Measurements from ENCODE around the gene TSPAN18.

TSPAN18 gene

DNA sequence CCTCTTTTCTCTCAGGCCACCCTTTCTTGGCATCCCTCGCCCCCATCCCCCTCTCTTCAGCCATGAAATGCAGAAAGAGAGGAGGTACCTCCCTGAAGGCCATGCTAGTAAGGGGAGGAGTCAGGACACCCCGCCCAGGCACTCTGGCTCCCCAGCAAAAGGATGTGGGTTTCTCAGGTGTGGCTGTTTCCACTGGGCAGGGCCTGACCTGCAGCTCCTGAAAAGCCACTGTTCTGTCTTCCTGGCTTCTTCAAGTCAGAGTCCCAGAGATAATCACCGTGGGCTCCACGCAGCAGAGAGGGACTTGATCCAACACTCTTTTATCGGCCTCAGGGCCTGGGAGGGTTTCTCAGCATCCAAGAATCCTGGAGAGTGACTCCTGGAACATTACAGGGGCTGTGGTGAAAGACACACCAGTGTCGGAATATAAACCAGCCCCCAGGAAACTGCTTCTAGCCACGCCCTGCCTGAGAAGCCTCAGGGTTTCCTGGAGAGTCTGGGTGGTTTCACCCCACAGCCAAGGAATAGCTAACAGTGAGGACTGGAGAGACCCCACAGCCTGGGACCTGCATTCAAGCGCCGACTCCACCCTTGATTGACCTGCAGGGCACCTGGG, 45.7 kb upstream of the TSPAN18 start (continued):
- TF ChIP-seq, protein P1, sequence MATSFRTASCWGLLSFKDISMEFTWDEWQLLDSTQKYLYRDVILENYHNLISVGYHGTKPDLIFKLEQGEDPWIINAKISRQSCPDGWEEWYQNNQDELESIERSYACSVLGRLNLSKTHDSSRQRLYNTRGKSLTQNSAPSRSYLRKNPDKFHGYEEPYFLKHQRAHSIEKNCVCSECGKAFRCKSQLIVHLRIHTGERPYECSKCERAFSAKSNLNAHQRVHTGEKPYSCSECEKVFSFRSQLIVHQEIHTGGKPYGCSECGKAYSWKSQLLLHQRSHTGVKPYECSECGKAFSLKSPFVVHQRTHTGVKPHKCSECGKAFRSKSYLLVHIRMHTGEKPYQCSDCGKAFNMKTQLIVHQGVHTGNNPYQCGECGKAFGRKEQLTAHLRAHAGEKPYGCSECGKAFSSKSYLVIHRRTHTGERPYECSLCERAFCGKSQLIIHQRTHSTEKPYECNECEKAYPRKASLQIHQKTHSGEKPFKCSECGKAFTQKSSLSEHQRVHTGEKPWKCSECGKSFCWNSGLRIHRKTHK (tag by site-specific recombination; IDR thresholded peaks at IDR 0.05) = no peak

DNA sequence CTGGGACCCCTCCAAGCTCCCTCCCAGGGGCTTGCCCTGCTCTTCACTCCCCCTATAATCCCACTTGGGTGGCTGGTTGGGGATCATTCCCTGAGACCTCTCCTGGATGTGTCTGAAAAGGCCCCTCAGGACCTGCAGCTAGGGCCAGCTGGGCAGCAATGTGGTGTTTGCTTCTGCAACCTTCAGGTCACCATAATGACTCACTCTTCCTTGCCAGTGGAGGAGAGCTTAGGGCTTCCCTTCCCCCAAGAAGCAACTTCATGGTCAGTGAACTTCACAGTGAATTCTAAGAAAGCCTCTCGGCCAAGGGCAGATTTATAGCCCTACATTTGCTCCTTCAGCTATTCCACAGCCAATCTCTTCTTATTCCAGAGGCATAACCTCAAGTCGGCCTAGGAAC, 45.1 kb upstream of the TSPAN18 start:
- CTCF ChIA-PET = no interaction called here
- H3K4me3 ChIP-seq (ENCODE audit: low read depth, low read length) = no peak overlapping the region
- POLR2A ChIA-PET = no interaction called here
- H3K27ac ChIP-seq (ENCODE audit: extremely low read depth, low read depth, low read length) = no peak overlapping the region
- no peaks in the 10 kb centered on the region for H3K36me3 ChIP-seq (ENCODE audit: control insufficient read depth in 2 of 2, insufficient read depth in 1 of 2, low read length in 2 of 2)
- H3K9me3 ChIP-seq (ENCODE audit: control insufficient read depth, insufficient read depth, low read depth, low read length) = no peaks in the 10 kb centered on the region
- no peaks in the 10 kb centered on the region for H3K4me1 ChIP-seq (ENCODE audit: control insufficient read depth, insufficient read depth, low read length)
- TF ChIP-seq ZNF2 (tag by site-specific recombination; IDR thresholded peaks at IDR 0.05) (no peak), IKZF3 (tag by site-specific recombination; IDR thresholded peaks at IDR 0.05) (no peak), ZNF785 (tag by site-specific recombination; IDR thresholded peaks at IDR 0.05) (no peak), ZNF214 (tag by site-specific recombination; IDR thresholded peaks at IDR 0.05; ENCODE audit: borderline replicate concordance) (no peak), YY2 (tag by site-specific recombination; IDR thresholded peaks at IDR 0.05) (no peak), ZNF184 (tag by site-specific recombination; IDR thresholded peaks at IDR 0.05) (no peak), ZFP37 (tag by site-specific recombination; IDR thresholded peaks at IDR 0.05) (no peak)

DNA sequence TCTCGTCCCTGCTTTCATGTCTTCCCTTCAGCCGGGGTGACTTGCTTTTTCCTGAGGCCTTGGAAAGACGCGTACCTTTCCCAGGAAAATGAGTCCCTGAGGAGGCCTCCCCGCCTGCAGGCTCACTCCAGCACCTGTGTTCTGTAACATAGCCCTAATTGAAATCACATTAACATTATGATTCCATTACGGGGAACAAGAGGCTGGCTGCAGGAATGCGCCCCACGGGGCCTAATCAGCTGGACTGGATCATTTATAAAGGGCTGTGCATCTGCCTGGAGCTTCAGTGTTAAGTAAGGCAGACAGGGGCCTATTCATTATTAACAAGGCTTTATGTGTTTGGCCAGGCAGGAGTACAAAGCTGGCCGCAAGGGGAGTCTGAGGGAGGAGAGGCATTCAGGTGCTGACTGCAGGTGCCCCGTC, 41.9 kb upstream of the TSPAN18 start:
- CTCF ChIA-PET = interaction anchor here (0.6 kb wide), 1 partner anchor 426 kb away, joined by 3 read pairs; no protein-coding TSS in a partner anchor
- no peak overlapping the region for H3K4me3 ChIP-seq (ENCODE audit: low read depth, low read length)
- no peaks in the 10 kb centered on the region for H3K36me3 ChIP-seq (ENCODE audit: control insufficient read depth in 2 of 2, insufficient read depth in 1 of 2, low read length in 2 of 2)
- no peaks in the 10 kb centered on the region for H3K9me3 ChIP-seq (ENCODE audit: control insufficient read depth, insufficient read depth, low read depth, low read length)
- H3K27ac ChIP-seq (ENCODE audit: extremely low read depth, low read depth, low read length) = no peak overlapping the region
- POLR2A ChIA-PET = no interaction called here
- H3K4me1 ChIP-seq (ENCODE audit: control insufficient read depth, insufficient read depth, low read length) = no peaks in the 10 kb centered on the region
- TF ChIP-seq ZNF530 (tag by site-specific recombination; IDR thresholded peaks at IDR 0.05; ENCODE audit: low read depth) (no peak), ZNF146 (tag by site-specific recombination; IDR thresholded peaks at IDR 0.05) (no peak), YY2 (tag by site-specific recombination; IDR thresholded peaks at IDR 0.05) (no peak), ZNF133 (tag by site-specific recombination; IDR thresholded peaks at IDR 0.05) (no peak), ZNF670 (tag by site-specific recombination; IDR thresholded peaks at IDR 0.05; ENCODE audit: low read depth) (no peak), ZNF157 (tag by site-specific recombination; IDR thresholded peaks at IDR 0.05) (no peak), ZNF266 (tag by site-specific recombination; IDR thresholded peaks at IDR 0.05; ENCODE audit: low read depth) (no peak), MZF1 (tag by site-specific recombination; IDR thresholded peaks at IDR 0.05; ENCODE audit: borderline replicate concordance) (no peak), ZNF121 (tag by site-specific recombination; IDR thresholded peaks at IDR 0.05) (no peak), GLI4 (tag by site-specific recombination; IDR thresholded peaks at IDR 0.05) (no peak), ZNF311 (tag by site-specific recombination; IDR thresholded peaks at IDR 0.05; ENCODE audit: borderline replicate concordance) (no peak), ZNF777 (tag by site-specific recombination; IDR thresholded peaks at IDR 0.05; ENCODE audit: borderline replicate concordance) (no peak), WT1 (tag by site-specific recombination; IDR thresholded peaks at IDR 0.05) (no peak), ZNF175 (tag by site-specific recombination; IDR thresholded peaks at IDR 0.05) (no peak), ZNF626 (tag by site-specific recombination; IDR thresholded peaks at IDR 0.05) (no peak), ZNF623 (tag by site-specific recombination; IDR thresholded peaks at IDR 0.05) (no peak)
- TF ChIP-seq, protein P2, sequence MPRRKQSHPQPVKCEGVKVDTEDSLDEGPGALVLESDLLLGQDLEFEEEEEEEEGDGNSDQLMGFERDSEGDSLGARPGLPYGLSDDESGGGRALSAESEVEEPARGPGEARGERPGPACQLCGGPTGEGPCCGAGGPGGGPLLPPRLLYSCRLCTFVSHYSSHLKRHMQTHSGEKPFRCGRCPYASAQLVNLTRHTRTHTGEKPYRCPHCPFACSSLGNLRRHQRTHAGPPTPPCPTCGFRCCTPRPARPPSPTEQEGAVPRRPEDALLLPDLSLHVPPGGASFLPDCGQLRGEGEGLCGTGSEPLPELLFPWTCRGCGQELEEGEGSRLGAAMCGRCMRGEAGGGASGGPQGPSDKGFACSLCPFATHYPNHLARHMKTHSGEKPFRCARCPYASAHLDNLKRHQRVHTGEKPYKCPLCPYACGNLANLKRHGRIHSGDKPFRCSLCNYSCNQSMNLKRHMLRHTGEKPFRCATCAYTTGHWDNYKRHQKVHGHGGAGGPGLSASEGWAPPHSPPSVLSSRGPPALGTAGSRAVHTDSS (tag by site-specific recombination; IDR thresholded peaks at IDR 0.05) = no peak
- TF ChIP-seq, protein P3, sequence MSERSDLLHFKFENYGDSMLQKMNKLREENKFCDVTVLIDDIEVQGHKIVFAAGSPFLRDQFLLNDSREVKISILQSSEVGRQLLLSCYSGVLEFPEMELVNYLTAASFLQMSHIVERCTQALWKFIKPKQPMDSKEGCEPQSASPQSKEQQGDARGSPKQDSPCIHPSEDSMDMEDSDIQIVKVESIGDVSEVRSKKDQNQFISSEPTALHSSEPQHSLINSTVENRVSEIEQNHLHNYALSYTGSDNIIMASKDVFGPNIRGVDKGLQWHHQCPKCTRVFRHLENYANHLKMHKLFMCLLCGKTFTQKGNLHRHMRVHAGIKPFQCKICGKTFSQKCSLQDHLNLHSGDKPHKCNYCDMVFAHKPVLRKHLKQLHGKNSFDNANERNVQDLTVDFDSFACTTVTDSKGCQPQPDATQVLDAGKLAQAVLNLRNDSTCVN (tag by site-specific recombination; optimal IDR thresholded peaks at IDR 0.05) = no peak
- TF ChIP-seq, protein P4, sequence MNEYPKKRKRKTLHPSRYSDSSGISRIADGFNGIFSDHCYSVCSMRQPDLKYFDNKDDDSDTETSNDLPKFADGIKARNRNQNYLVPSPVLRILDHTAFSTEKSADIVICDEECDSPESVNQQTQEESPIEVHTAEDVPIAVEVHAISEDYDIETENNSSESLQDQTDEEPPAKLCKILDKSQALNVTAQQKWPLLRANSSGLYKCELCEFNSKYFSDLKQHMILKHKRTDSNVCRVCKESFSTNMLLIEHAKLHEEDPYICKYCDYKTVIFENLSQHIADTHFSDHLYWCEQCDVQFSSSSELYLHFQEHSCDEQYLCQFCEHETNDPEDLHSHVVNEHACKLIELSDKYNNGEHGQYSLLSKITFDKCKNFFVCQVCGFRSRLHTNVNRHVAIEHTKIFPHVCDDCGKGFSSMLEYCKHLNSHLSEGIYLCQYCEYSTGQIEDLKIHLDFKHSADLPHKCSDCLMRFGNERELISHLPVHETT (tag by site-specific recombination; IDR thresholded peaks at IDR 0.05) = no peak
